LHCN-M2 (cell line): ENCODE measurements around the gene ZNF536. TPM values are rescaled to one million over a fixed set of nuclear protein-coding genes. Genes with fewer than 3 reads are reported as not detected.
"Not testable (repeated sequence)": the region's sequence is repeated elsewhere in the genome, so short reads cannot be mapped to it uniquely, and the experiment has no call there.

Source experiments
- DNase-seq: peaks from one replicate; pipeline ENCODE4 v3.0.0-alpha.2; 2012; ENCODE audit warnings: low read depth
- total RNA-seq: library from RNA; depleted of rRNA; stranded (reverse); fragments of >200 nt; gene quantifications from 2 replicates; pipeline ENCODE4 v1.2.3, GENCODE V29; 2014

Gene ZNF536
- total RNA-seq, 1 experiment from 2014 or later, result not detected

DNA sequence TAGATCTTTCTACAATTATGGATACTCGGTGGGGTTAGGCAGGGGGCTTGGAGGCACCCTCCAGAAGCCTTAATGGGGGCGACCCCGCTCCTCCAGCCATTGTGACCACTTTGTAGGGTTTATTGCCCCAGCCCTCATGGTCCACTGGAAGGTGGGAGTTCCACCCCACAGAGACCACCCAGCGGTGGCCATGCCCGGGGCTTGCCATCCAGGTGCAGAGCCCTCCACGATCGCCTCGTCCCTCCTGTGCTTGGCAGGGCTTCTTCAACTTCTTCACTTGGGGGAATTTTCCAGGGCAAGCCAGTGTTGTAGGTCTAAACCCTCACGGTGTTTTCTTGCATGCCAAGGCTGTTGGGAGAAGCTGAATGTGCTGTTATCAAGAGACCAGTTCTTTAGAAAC lies 16.1 kb downstream of the ZNF536 start:
- no peak for DNase-seq

DNA sequence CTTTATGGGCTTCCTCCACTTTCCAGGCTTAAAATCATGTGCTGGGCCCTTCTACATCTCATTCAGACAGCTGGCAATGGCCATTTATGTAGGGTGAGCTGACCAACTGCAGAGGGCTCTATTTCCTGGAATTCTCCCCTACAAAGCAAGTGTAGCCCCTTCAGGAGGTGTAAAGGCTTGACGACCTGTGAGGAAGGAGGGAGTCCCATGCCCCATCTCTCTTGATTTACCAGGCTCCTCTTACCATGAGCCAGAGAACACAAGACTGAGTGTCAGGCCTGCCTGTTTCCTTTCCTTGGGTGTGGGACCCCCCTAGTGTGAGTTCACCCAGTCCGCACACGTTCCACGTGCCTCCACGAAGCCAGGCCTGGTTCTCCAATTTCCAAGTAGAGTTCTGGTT lies 16.6 kb downstream of the ZNF536 start:
- DNase-seq, result no peak

GRCh38 chr19:30390356-30390988 lies 18.3 kb downstream of the ZNF536 start:
- DNase-seq, result no peak

DNA sequence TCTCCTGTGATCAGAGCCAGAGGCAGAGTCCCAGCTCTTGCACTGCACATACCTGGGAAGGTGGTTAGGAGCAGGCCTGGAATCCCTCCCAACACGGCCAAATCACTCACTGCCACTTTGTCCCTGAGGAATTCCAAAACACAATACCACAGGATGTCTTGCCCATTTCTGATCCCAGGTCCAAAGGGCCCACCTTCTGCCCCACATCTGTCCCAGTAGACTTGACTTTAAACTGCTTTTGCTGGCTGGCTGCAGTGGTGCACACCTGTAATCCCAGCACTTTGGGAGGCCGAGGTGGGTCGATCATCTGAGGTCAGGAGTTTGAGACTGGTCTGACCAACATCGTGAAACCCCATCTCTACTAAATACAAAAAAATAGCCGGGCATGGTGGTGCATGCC lies 18.9 kb downstream of the ZNF536 start:
- no peak for DNase-seq

DNA sequence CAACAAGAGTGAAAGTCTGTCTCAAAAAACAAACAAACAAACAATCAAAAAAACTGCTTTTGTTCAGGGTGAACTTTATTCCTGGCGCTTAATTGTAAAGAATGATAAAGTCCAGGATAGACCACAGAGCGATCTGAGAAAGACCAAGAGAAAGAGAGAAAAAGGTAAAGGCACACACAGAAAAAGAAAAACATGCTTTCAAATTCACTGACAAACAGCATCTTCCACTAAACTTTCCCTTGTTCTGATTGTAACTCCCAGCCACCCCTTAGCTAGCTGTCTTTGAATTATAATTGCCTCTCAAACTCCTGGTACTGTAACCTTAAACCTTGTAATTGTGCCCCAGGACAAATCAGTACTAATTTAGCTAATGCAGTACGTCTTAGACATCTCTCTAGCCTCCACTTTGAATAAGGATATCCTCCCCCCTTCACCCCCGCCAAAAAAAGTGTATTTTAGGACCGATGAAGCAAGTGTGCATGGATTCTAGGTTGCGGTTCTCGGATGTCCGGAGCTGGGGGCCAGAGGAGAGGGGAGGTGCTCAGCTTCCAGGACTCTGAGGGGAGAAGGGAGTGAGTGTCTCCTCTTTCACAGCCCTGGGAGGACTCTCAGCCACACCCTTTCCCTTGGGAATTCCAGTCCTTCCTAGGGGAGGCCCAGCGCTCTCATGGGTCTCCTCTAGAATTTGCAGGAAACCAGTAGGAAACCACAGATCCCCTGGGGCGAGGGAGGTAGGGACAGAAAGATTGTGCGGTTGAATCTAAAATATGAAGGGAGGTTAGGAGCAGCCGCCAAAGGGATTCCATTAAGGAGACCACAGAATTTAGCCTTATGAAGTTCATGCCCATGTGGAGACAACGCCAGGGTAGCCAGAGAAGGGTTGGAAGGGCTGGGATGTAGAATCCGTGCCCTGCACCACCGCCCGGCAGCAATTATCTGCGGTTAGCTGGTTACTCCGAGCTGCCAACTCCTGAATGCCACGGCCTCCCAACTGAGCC lies 19.7 kb downstream of the ZNF536 start:
- DNase-seq, result no peak

DNA sequence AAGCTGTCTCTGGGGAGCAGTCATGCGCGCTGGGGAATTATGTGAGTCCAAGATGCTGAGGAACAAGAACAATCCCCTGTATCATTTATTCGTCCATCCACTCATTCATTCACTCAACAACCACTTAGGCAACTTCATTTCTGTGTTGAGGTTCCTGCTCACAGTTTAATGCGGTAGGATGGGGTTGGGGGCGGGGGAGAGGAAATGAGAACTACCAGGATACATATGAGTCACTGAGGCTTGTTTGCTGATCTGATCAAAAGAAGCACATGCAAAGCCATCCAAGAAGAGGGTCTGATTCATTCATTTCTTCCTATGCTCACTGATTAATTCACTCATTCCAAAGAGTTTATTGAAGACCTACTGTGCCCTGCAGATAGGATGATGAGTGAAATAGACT lies 20.9 kb downstream of the ZNF536 start:
- DNase-seq, result no peak

GRCh38 chr19:30393729-30394480 lies 21.7 kb downstream of the ZNF536 start:
- DNase-seq, result no peak

GRCh38 chr19:30394481-30395151 lies 22.4 kb downstream of the ZNF536 start:
- DNase-seq, result no peak

DNA sequence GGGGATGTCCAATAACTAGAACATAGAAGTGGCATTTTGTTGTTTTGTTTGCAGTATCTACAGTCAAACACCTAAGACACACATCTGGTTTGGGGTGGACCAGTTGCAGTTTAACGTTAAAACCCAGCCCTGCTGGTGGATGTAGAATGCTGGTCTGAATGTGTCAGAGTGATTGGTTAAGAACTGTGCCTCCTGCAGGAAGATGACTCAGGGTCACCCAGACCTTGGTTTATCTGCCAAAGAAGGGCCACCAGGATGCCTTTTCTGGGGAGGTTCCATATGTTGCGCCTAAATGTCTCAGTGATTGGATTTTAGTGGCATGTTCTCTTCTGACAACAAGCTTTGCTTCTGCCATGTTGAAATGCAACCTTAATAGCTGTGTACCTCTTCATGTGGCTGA lies 23.1 kb downstream of the ZNF536 start:
- DNase-seq, result no peak

- not testable (repeated sequence) for DNase-seq
These were observed 26.4 kb downstream of the ZNF536 start for GRCh38 chr19:30398539-30398938.

GRCh38 chr19:30401956-30402355 lies 29.8 kb downstream of the ZNF536 start:
- DNase-seq, result no peak

DNA sequence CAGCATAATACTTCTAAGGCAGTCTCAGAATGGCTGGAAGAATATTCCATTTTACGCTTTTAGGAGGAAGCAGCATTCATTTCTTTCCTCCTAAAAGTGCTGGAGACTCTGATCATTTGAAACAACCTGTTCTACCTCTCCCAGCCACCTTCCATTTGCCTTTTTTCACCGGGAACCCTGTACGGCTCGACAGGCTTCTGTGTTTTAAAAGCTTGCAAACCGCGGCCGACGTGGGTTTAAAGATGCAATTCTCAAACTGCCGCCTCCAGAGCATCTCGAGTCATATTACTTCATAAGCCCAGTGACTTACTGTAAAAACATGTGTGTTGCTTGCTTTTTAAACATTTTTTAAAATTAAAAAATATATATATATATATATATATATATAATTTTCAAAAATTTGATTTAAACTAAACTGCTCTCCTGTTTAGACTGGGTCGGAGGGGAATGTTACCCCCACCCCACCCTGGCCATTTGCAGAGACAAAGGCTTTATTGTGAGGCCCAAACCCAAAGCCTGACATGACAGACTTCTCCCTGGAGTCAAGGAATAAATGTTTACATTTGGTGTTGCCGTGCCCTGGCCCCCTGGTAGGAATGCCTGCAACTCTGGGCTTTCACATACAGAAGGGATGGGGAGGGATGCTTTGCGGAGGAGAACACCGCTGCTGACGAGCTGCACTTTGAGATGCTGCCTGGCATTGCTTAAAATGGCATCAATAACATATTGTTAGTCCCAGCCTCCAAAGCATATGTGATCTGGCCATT lies 30.4 kb downstream of the ZNF536 start:
- DNase-seq, result no peak

GRCh38 chr19:30403203-30403985 lies 31.2 kb downstream of the ZNF536 start:
- DNase-seq, result no peak

DNA sequence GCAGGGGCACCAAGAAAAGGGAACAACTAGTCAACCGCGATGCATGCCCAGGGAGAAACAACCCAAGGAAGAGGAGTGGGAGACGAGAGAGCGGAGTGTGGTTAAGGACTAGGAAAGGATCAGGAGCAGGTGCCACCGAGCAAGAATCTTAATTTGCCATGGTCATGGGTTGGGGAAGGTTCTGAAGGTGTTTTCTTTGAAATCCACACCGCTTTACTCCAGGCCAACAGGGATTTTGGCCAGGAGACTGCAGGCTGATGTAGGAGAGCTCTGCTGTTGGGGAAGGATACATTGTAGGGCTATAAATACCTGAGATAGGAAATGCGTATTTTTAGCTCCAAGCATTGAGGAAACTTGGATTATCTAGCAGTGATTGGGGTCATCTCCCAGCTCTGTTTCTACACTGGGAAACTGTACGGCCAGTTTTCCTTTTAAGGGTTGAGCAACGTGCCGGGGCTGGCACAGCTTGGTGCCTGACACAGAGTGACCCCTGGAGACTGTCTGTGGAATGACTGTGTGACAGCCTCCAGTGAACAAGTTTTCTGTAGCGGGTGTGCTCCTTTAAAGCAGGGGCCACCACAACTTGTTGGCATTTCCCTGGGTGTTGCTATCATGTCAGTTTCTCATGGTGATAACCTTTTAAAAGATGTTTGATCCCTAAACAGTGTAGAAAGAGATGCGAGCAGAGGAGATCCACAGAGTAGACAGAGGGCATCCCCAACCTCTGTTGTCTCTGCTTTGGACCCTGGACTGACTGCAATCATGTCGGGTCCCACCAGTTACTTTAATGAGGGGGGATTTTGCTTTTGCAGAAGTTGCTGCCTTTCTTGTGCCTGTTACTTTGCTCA lies 34.3 kb downstream of the ZNF536 start:
- no peak for DNase-seq

GRCh38 chr19:30407068-30407709 lies 35.0 kb downstream of the ZNF536 start:
- DNase-seq, result no peak

DNA sequence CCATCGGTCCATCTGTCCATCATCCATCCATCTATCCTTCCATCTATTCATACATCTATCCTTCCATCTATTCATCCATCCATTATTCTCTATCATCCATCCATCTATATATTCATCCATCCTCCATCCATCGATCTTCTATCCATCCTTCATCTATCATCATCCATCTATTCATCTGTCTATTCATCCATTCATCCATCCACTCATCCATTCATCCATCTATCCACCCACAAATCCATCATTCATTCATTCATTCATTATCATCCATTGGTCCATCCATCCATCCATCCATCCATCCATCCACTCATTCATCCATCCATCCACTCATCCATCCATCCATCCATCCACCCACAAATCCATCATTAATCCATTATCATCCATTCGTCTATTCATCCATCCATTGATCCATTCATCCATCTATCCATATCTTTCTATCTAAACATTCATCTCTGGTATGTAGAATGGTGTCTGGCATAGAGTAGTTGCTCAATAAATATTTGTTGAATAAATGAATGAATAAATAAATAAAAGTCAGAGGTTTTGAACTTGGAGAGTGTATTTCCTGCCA lies 36.6 kb downstream of the ZNF536 start:
- no peak for DNase-seq

- no peak for DNase-seq
These were observed 39.5 kb downstream of the ZNF536 start for GRCh38 chr19:30411714-30412113.

- DNase-seq, result no peak
These were observed 44.2 kb downstream of the ZNF536 start for GRCh38 chr19:30416375-30416774.
